Measurements from ENCODE around the gene TMEM39A. TPM values are rescaled to one million over a fixed set of nuclear protein-coding genes. Genes with fewer than 3 reads are reported as not detected.

TMEM39A gene
- total RNA-seq, 1 experiment from 2014 or later: 40.2 TPM

DNA sequence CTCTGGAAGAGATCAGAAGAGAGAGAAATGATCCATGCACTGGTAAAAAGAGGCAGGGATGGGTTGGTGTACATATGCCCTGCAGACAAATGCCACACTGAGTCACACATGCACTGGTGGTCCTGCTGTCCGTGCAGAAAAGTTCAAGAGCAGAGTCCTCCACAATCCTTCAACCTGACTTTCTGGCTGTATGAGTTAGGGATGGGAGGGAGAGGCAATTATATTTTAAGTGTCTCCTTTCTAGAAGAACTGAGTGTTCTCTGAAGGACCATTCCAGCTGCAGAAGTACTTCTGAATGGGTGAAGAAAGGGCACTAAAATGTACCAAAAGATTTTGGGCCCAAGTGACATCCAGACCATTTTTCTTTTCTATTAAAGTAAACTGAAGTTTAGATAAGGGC is 26.4 kb downstream of the TMEM39A start:
- Histone ChIP-seq H3K4me2 (ENCODE audit: low read length) (no peak overlapping the region), H3K27me3 (ENCODE audit: insufficient read depth, low read length) (no peaks in the 10 kb centered on the region), H4K20me1 (ENCODE audit: insufficient read depth) (no peaks in the 10 kb centered on the region), H3K9me3 (ENCODE audit: control insufficient read depth in 1 of 2, insufficient read depth in 1 of 2, low read depth in 1 of 2, low read length in 2 of 2) (no peaks in the 10 kb centered on the region), H3K9me2 (ENCODE audit: insufficient read depth) (no peaks in the 10 kb centered on the region), H3K4me1 (ENCODE audit: control insufficient read depth in 1 of 2, insufficient read depth in 2 of 2, low read length in 2 of 2) (no peaks in the 10 kb centered on the region), H3K79me2 (ENCODE audit: insufficient read depth, low read length) (no peaks in the 10 kb centered on the region), H3K4me3 (replicated peaks in 1 of 2; ENCODE audit: low read depth in 1 of 2, low read length in 2 of 2) (no peak overlapping the region), H2AFZ (ENCODE audit: low read depth, low read length, poor library complexity, severe bottlenecking) (no peak overlapping the region), H3K36me3 (ENCODE audit: control insufficient read depth in 1 of 2, insufficient read depth in 2 of 2, low read length in 2 of 2) (peaks cover 32 to 40% of the 10 kb centered on the region in 2 experiments; a peak in 3 of 4 replicates), H3K9ac (ENCODE audit: low read length) (no peak overlapping the region), H3K27ac (ENCODE audit: low read depth, low read length) (no peak overlapping the region)
- ChIA-PET POLR2A (no interaction called here), RAD21 (ENCODE audit: low non-redundant PET in 1 of 2, low total read pairs in 2 of 2, uncharacterized antibody in 2 of 2, unreplicated experiment in 2 of 2) (no interaction called here), CTCF (no interaction called here)
- intact Hi-C loops (cut with micrococcal nuclease): no loop called here
- DNase-seq (ENCODE audit: low read depth, low spot score) (no peak), ATAC-seq (no peak)
- BruUV-seq (replicated peaks): no TSS peak
- TF ChIP-seq, protein P1, sequence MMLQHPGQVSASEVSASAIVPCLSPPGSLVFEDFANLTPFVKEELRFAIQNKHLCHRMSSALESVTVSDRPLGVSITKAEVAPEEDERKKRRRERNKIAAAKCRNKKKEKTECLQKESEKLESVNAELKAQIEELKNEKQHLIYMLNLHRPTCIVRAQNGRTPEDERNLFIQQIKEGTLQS (IDR thresholded peaks at IDR 0.05): no peak
- TF ChIP-seq RAD21 (IDR thresholded peaks at IDR 0.05; ENCODE audit: low read depth): no peak
- no peak for TF ChIP-seq SRF (IDR thresholded peaks at IDR 0.05; ENCODE audit: low read depth)
- no peak for TF ChIP-seq CEBPB (IDR thresholded peaks at IDR 0.05; ENCODE audit: low read depth)
- TF ChIP-seq, protein P2, sequence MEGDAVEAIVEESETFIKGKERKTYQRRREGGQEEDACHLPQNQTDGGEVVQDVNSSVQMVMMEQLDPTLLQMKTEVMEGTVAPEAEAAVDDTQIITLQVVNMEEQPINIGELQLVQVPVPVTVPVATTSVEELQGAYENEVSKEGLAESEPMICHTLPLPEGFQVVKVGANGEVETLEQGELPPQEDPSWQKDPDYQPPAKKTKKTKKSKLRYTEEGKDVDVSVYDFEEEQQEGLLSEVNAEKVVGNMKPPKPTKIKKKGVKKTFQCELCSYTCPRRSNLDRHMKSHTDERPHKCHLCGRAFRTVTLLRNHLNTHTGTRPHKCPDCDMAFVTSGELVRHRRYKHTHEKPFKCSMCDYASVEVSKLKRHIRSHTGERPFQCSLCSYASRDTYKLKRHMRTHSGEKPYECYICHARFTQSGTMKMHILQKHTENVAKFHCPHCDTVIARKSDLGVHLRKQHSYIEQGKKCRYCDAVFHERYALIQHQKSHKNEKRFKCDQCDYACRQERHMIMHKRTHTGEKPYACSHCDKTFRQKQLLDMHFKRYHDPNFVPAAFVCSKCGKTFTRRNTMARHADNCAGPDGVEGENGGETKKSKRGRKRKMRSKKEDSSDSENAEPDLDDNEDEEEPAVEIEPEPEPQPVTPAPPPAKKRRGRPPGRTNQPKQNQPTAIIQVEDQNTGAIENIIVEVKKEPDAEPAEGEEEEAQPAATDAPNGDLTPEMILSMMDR (IDR thresholded peaks at IDR 0.05 in 2 of 3, conservative IDR thresholded peaks at IDR 0.05 in 1 of 3; ENCODE audit: borderline replicate concordance in 1 of 3, insufficient read depth in 1 of 3, low read depth in 2 of 3, low read length in 2 of 3): no peak
- TF ChIP-seq ZNF274 (IDR thresholded peaks at IDR 0.05; ENCODE audit: low read depth, low read length): no peak
- TF ChIP-seq EZH2phosphoT487 (IDR thresholded peaks at IDR 0.05; ENCODE audit: borderline replicate concordance): no peak
- no peak for TF ChIP-seq CBX3 (IDR thresholded peaks at IDR 0.05; ENCODE audit: low read depth)
- TF ChIP-seq SP1 (IDR thresholded peaks at IDR 0.05; ENCODE audit: low read depth): no peak
- no peak for TF ChIP-seq YY1 (IDR thresholded peaks at IDR 0.05; ENCODE audit: extremely low read depth, insufficient replicate concordance, low read depth, low read length)
- TF ChIP-seq TCF7L2 (IDR thresholded peaks at IDR 0.05; ENCODE audit: borderline replicate concordance, extremely low read depth, insufficient read depth, insufficient read length): no peak
